Stimulated activated CD4-positive, alpha-beta T cell treated with anti-CD3 and anti-CD28 coated beads, Interleukin-1b, Interleukin-23, amount 100 ng/mL, for 4 hours (primary cell): ENCODE results near the gene CPB2.

Source experiments
- DNase-seq, 2 donors: peaks; one replicate each; pipeline ENCODE4 v3.0.0-alpha.2; 2020; ENCODE audit warnings: low read depth in 2 of 2

CPB2 gene

GRCh38 chr13:46050771-46051170, 54.1 kb downstream of the CPB2 start:
- DNase-seq, result no peak

GRCh38 chr13:46045424-46045823, 59.4 kb downstream of the CPB2 start:
- DNase-seq, result no peak

GRCh38 chr13:46043647-46044046, 61.2 kb downstream of the CPB2 start:
- DNase-seq, result no peak

- DNase-seq, result no peak
Observed at GRCh38 chr13:46041419-46041839, 63.4 kb downstream of the CPB2 start.

- DNase-seq, result no peak
Observed at GRCh38 chr13:46040763-46041162, 64.1 kb downstream of the CPB2 start.

GRCh38 chr13:46039411-46040182, 65.2 kb downstream of the CPB2 start:
- DNase-seq, result no peak

GRCh38 chr13:46038296-46038695, 66.5 kb downstream of the CPB2 start:
- no peak for DNase-seq

GRCh38 chr13:46035066-46035465, 69.8 kb downstream of the CPB2 start:
- DNase-seq, result no peak

GRCh38 chr13:46032341-46032740, 72.5 kb downstream of the CPB2 start:
- DNase-seq, result no peak

- no peak for DNase-seq
Observed at GRCh38 chr13:46031581-46032263, 73.1 kb downstream of the CPB2 start.

- no peak for DNase-seq
Observed at GRCh38 chr13:46025157-46025556, 79.7 kb downstream of the CPB2 start.

- no peak for DNase-seq
Observed at GRCh38 chr13:46022481-46022880, 82.4 kb downstream of the CPB2 start.

- DNase-seq, result no peak
Observed at GRCh38 chr13:46016216-46016615, 88.6 kb downstream of the CPB2 start.

GRCh38 chr13:46015366-46015765, 89.5 kb downstream of the CPB2 start:
- DNase-seq, result no peak

- no peak for DNase-seq
Observed at GRCh38 chr13:46012404-46012803, 92.4 kb downstream of the CPB2 start.

- no peak for DNase-seq
Observed at GRCh38 chr13:46010148-46010547, 94.7 kb downstream of the CPB2 start.

GRCh38 chr13:46008631-46009030, 96.2 kb downstream of the CPB2 start:
- no peak for DNase-seq

- no peak for DNase-seq
Observed at GRCh38 chr13:46006688-46007452, 98.0 kb downstream of the CPB2 start.

GRCh38 chr13:46004491-46004890, 100.3 kb downstream of the CPB2 start:
- DNase-seq, result no peak
